H1 (cell line): Measurements from ENCODE around the gene CHSY3. TPM values are rescaled to one million over a fixed set of nuclear protein-coding genes. Genes with fewer than 3 reads are reported as not detected.

ENCODE experiments used
- CBX5 ChIP-seq: fragments of 300-800, 300-1000 bp; sonication (generic); IDR thresholded peaks from 2 replicates; pipeline ENCODE4 v1.7.1; 2016; ENCODE audit warnings: antibody characterized with exemption, low read length, low read depth
- polyA plus RNA-seq, 7 experiments: library from polyadenylated mRNA; depleted of rRNA in 3 of 7; stranded (reverse) in 5 of 7; unstranded in 2 of 7; fragments of >200 nt in 5 of 7; fragments of 200-250 nt in 2 of 7; gene quantifications; 1 replicate in 5 of 7; 2 replicates in 1 of 7; 4 replicates in 1 of 7; pipeline versions ENCODE4 v1.2.1 to v1.2.3, GENCODE V29; 2011 to 2013; ENCODE audit warnings: missing spikeins in 2 of 7, mixed read lengths in 2 of 7
- total RNA-seq: library from RNA; stranded (reverse); fragmentation: NEBNext Ultra II Directional; extraction: Animal tissue kit (Norgen Biotek cat#: 25700); gene quantifications from 2 replicates; pipeline ENCODE4 v1.2.1, GENCODE V29; 2021

CHSY3 gene
- total and polyA plus RNA-seq, 2 of the 8 experiments (the other 6 are each of a cell fraction or from before 2014, with no cell fraction given) = 0.24 to 1.8 TPM

GRCh38 chr5:130043834-130044233, 139.6 kb downstream of the CHSY3 start (continued):
- no peak for TF ChIP-seq CBX5
- TF ChIP-seq, all 59 proteins: peak for 0
